ENCODE results near the gene DYNC1I1. TPM values are rescaled to one million over a fixed set of nuclear protein-coding genes. Genes with fewer than 3 reads are reported as not detected.

Gene DYNC1I1
- total RNA-seq, 1 experiment from 2014 or later = not detected

GRCh38 chr7:95922191-95922590, 149.8 kb downstream of the DYNC1I1 start:
- BruUV-seq (replicated peaks) = no TSS peak
- CTCF ChIA-PET = no interaction called here
- no peaks in the 10 kb centered on the region for H4K20me1 ChIP-seq (ENCODE audit: insufficient read depth)
- H3K4me2 ChIP-seq = no peak overlapping the region
- no peak overlapping the region for H3K27ac ChIP-seq
- no peak for DNase-seq
- no peaks in the 10 kb centered on the region for H3K9me3 ChIP-seq (ENCODE audit: insufficient read depth, low read depth)
- H3K4me1 ChIP-seq (replicated peaks; ENCODE audit: insufficient read depth) = no peaks in the 10 kb centered on the region
- H3K9me2 ChIP-seq (ENCODE audit: insufficient read depth) = no peaks in the 10 kb centered on the region
- POLR2A ChIA-PET (ENCODE audit: unreplicated experiment) = no interaction called here
- no peak for TF ChIP-seq EZH2 (IDR thresholded peaks at IDR 0.05; ENCODE audit: low read depth)
- TF ChIP-seq, protein P1, sequence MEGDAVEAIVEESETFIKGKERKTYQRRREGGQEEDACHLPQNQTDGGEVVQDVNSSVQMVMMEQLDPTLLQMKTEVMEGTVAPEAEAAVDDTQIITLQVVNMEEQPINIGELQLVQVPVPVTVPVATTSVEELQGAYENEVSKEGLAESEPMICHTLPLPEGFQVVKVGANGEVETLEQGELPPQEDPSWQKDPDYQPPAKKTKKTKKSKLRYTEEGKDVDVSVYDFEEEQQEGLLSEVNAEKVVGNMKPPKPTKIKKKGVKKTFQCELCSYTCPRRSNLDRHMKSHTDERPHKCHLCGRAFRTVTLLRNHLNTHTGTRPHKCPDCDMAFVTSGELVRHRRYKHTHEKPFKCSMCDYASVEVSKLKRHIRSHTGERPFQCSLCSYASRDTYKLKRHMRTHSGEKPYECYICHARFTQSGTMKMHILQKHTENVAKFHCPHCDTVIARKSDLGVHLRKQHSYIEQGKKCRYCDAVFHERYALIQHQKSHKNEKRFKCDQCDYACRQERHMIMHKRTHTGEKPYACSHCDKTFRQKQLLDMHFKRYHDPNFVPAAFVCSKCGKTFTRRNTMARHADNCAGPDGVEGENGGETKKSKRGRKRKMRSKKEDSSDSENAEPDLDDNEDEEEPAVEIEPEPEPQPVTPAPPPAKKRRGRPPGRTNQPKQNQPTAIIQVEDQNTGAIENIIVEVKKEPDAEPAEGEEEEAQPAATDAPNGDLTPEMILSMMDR (conservative IDR thresholded peaks at IDR 0.05) = no peak
- 0 out of 2 replicates have a peak overlapping the region, but pooled peaks have one; percentile 45 for H2AFZ ChIP-seq
- H3K4me3 ChIP-seq = no peak overlapping the region
- intact Hi-C loops (cut with micrococcal nuclease; ENCODE audit: unreplicated experiment) = no loop called here
- H3K79me2 ChIP-seq (ENCODE audit: low read depth) = no peaks in the 10 kb centered on the region
- no peaks in the 10 kb centered on the region for H3K36me3 ChIP-seq (ENCODE audit: low read depth)
- no peaks in the 10 kb centered on the region for H3F3A ChIP-seq (ENCODE audit: insufficient read depth, low read depth)
- H3K27me3 ChIP-seq (ENCODE audit: insufficient read depth, low read depth) = no peaks in the 10 kb centered on the region

DNA sequence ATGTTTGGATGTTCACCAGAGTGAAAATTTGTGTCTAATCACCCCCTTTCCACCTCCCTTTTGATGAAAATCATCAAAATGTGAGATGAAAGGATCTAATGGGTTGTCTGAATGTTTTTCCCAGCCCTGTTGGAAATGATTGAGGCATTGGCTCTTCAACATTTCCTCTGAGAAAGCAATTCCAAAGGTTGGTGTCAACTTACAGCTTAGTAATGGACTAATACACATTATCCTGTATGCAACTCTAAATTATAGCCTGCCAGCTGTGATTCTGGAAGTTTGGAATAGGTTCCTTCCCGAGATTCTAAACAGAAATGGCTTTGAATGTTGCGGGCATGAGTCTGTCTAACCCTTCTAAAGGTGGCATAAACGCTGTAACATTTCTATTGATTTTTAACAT, 152.9 kb downstream of the DYNC1I1 start:
- Histone ChIP-seq H2AFZ (no peak overlapping the region), H4K20me1 (ENCODE audit: insufficient read depth) (no peaks in the 10 kb centered on the region), H3K79me2 (ENCODE audit: low read depth) (no peaks in the 10 kb centered on the region), H3K27me3 (ENCODE audit: insufficient read depth, low read depth) (no peaks in the 10 kb centered on the region), H3K4me2 (no peak overlapping the region), H3K9me3 (ENCODE audit: insufficient read depth, low read depth) (no peaks in the 10 kb centered on the region), H3K9me2 (ENCODE audit: insufficient read depth) (no peaks in the 10 kb centered on the region), H3F3A (ENCODE audit: insufficient read depth, low read depth) (no peaks in the 10 kb centered on the region), H3K4me1 (replicated peaks; ENCODE audit: insufficient read depth) (no peaks in the 10 kb centered on the region), H3K4me3 (no peak overlapping the region), H3K36me3 (ENCODE audit: low read depth) (no peaks in the 10 kb centered on the region), H3K27ac (no peak overlapping the region)
- no TSS peak for BruUV-seq (replicated peaks)
- TF ChIP-seq, protein P1 (conservative IDR thresholded peaks at IDR 0.05) = no peak
- TF ChIP-seq EZH2 (IDR thresholded peaks at IDR 0.05; ENCODE audit: low read depth) = no peak
- no peak for DNase-seq
- ChIA-PET POLR2A (ENCODE audit: unreplicated experiment) (no interaction called here), CTCF (no interaction called here)
- intact Hi-C loops (cut with micrococcal nuclease; ENCODE audit: unreplicated experiment) = no loop called here

GRCh38 chr7:95925971-95926370, 153.6 kb downstream of the DYNC1I1 start:
- Histone ChIP-seq H3K4me2 (no peak overlapping the region), H3K9me3 (ENCODE audit: insufficient read depth, low read depth) (no peaks in the 10 kb centered on the region), H4K20me1 (ENCODE audit: insufficient read depth) (no peaks in the 10 kb centered on the region), H3F3A (ENCODE audit: insufficient read depth, low read depth) (no peaks in the 10 kb centered on the region), H3K4me3 (no peak overlapping the region), H3K27ac (no peak overlapping the region), H3K27me3 (ENCODE audit: insufficient read depth, low read depth) (no peaks in the 10 kb centered on the region), H3K4me1 (replicated peaks; ENCODE audit: insufficient read depth) (no peaks in the 10 kb centered on the region), H2AFZ (no peak overlapping the region), H3K9me2 (ENCODE audit: insufficient read depth) (no peaks in the 10 kb centered on the region), H3K79me2 (ENCODE audit: low read depth) (no peaks in the 10 kb centered on the region), H3K36me3 (ENCODE audit: low read depth) (no peaks in the 10 kb centered on the region)
- BruUV-seq (replicated peaks) = no TSS peak
- CTCF ChIA-PET = no interaction called here
- DNase-seq = no peak
- intact Hi-C loops (cut with micrococcal nuclease; ENCODE audit: unreplicated experiment) = no loop called here
- POLR2A ChIA-PET (ENCODE audit: unreplicated experiment) = no interaction called here
- TF ChIP-seq, protein P1 (conservative IDR thresholded peaks at IDR 0.05) = no peak
- TF ChIP-seq EZH2 (IDR thresholded peaks at IDR 0.05; ENCODE audit: low read depth) = no peak
